H1 (cell line): Measurements from ENCODE around the gene RASL11B.

Source experiments
- CBX5 ChIP-seq: fragments of 300-800, 300-1000 bp; sonication (generic); IDR thresholded peaks from 2 replicates; pipeline ENCODE4 v1.7.1; 2016; ENCODE audit warnings: antibody characterized with exemption, low read length, low read depth
- CHD2 ChIP-seq: IDR thresholded peaks from 2 replicates; pipeline ENCODE4 v1.6.1; 2012; ENCODE audit warnings: low read length, improper control_type of control experiment
- CTCF ChIP-seq, 3 experiments: IDR thresholded peaks; 1 replicate in 2 of 3; 2 replicates in 1 of 3; pipeline versions ENCODE4 v1.5.1 to v1.6.1; 2011; ENCODE audit warnings: low read length in 3 of 3, mild to moderate bottlenecking in 3 of 3, inconsistent platforms in 2 of 3, low read depth in 1 of 3, moderate library complexity in 1 of 3; ENCODE audit not compliant: insufficient read depth in 1 of 3; ENCODE audit errors: control extremely low read depth in 1 of 3
- EGR1 ChIP-seq: IDR thresholded peaks from 2 replicates; pipeline ENCODE4 v1.6.1; 2011; ENCODE audit warnings: low read depth, low read length, borderline replicate concordance
- KDM1A ChIP-seq: fragments of 200-600, 300-600 bp; sonication (generic); IDR thresholded peaks from 2 replicates; pipeline ENCODE4 v1.7.1; 2016; ENCODE audit warnings: mild to moderate bottlenecking, low read length, borderline replicate concordance
- POLR2A ChIP-seq, 2 experiments: IDR thresholded peaks; 1 replicate in 1 of 2; 2 replicates in 1 of 2; pipeline ENCODE4 v1.6.1; 2011; ENCODE audit warnings: low read depth in 2 of 2, low read length in 2 of 2, mild to moderate bottlenecking in 2 of 2; ENCODE audit errors: control extremely low read depth in 1 of 2
- POLR2AphosphoS5 ChIP-seq: IDR thresholded peaks from 2 replicates; pipeline ENCODE4 v1.6.1; 2011; ENCODE audit warnings: low read depth, low read length
- RFX5 ChIP-seq: IDR thresholded peaks from 2 replicates; pipeline ENCODE4 v1.6.1; 2011; ENCODE audit warnings: low read depth, low read length, improper control_type of control experiment, borderline replicate concordance
- RNF2 ChIP-seq: fragments of 200-900, 300-1000 bp; sonication (generic); IDR thresholded peaks from 2 replicates; pipeline ENCODE4 v1.7.1; 2016; ENCODE audit warnings: borderline replicate concordance, low read depth, mild to moderate bottlenecking, antibody characterized with exemption, low read length; ENCODE audit not compliant: poor library complexity, severe bottlenecking; ENCODE audit errors: missing control alignments
- SP1 ChIP-seq: IDR thresholded peaks from 2 replicates; pipeline ENCODE4 v1.6.1; 2011; ENCODE audit warnings: low read depth, low read length
- TBP ChIP-seq: IDR thresholded peaks from 2 replicates; pipeline ENCODE4 v1.6.1; 2011; ENCODE audit warnings: low read depth, low read length, improper control_type of control experiment
- YY1 ChIP-seq: IDR thresholded peaks from 2 replicates; pipeline ENCODE4 v1.6.1; 2011; ENCODE audit warnings: low read depth, mild to moderate bottlenecking, low read length
- ZNF274 ChIP-seq: IDR thresholded peaks from 2 replicates; pipeline ENCODE4 v1.7.0; 2012; ENCODE audit warnings: low read length, borderline replicate concordance; ENCODE audit errors: extremely low read depth
- TF ChIP-seq, protein P1 (sequence below): IDR thresholded peaks from 2 replicates; pipeline ENCODE4 v1.6.1; 2012; ENCODE audit warnings: low read length, inconsistent platforms

- TF ChIP-seq RNF2 (no peak), POLR2A (IDR thresholded peaks at IDR 0.05; ENCODE audit: control extremely low read depth in 1 of 2, low read depth in 2 of 2, low read length in 2 of 2) (no peak), CBX5 (no peak), CHD2 (no peak), YY1 (no peak), CTCF (IDR thresholded peaks at IDR 0.05; ENCODE audit: control extremely low read depth in 1 of 3, insufficient read depth in 1 of 3, low read depth in 1 of 3, low read length in 3 of 3) (no peak), KDM1A (no peak), RFX5 (no peak), TBP (no peak), SP1 (no peak), ZNF274 (no peak), POLR2AphosphoS5 (no peak), EGR1 (no peak)
- TF ChIP-seq, protein P1, sequence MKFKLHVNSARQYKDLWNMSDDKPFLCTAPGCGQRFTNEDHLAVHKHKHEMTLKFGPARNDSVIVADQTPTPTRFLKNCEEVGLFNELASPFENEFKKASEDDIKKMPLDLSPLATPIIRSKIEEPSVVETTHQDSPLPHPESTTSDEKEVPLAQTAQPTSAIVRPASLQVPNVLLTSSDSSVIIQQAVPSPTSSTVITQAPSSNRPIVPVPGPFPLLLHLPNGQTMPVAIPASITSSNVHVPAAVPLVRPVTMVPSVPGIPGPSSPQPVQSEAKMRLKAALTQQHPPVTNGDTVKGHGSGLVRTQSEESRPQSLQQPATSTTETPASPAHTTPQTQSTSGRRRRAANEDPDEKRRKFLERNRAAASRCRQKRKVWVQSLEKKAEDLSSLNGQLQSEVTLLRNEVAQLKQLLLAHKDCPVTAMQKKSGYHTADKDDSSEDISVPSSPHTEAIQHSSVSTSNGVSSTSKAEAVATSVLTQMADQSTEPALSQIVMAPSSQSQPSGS: no peak
Measured at GRCh38 chr4:52915191-52915590, 53.1 kb downstream of the RASL11B start.
